Body of pancreas (tissue), 4 donors: Measurements from ENCODE around the gene COL6A2. TPM values are rescaled to one million over a fixed set of nuclear protein-coding genes. Genes with fewer than 3 reads are reported as not detected.

Experiments
- ATAC-seq: fragments of 150-250 bp; one replicate; pipeline ENCODE4 v1.9.1; 2016
- DNase-seq, 4 donors: peaks; one replicate each; pipeline ENCODE4 v3.0.0-alpha.2; 2019
- H3K27ac ChIP-seq, 4 donors: fragments of 200-600 bp; sonication (generic); 1 replicate in 3 of 4; 2 replicates in 1 of 4; pipeline versions ENCODE4 v1.5.1 to v1.6.1; 2016 to 2019; ENCODE audit warnings: mild to moderate bottlenecking in 1 of 4, mixed read lengths in 1 of 4, moderate library complexity in 1 of 4
- H3K27me3 ChIP-seq, 2 donors: fragments of 200-600 bp; sonication (generic); one replicate each; pipeline ENCODE4 v1.6.0; 2016; ENCODE audit warnings: mild to moderate bottlenecking in 1 of 2
- H3K36me3 ChIP-seq, 2 donors: fragments of 200-600 bp; sonication (generic); replicated peaks in 1 of 2; 2 replicates each; pipeline ENCODE4 v1.5.1; 2016; ENCODE audit warnings: low read depth in 2 of 2; ENCODE audit not compliant: insufficient read depth in 1 of 2
- H3K4me1 ChIP-seq: fragments of 200-600 bp; sonication (generic); one replicate; pipeline ENCODE4 v1.6.0; 2016
- H3K4me3 ChIP-seq, 2 donors: fragments of 200-600 bp; sonication (generic); 1 replicate in 1 of 2; 2 replicates in 1 of 2; pipeline ENCODE4 v1.5.1; 2016 to 2019
- H3K9me3 ChIP-seq, 3 donors: fragments of 200-600 bp; sonication (generic); 1 replicate in 2 of 3; 2 replicates in 1 of 3; pipeline ENCODE4 v1.5.1; 2016
- POLR2A ChIP-seq, 3 donors: fragments of 450-650 bp; IDR thresholded peaks; one replicate each; pipeline ENCODE4 v1.6.1; 2016; ENCODE audit warnings: antibody characterized with exemption in 3 of 3, mild to moderate bottlenecking in 2 of 3
- WGBS, 2 donors: methylation state at CpG; one replicate each; pipeline ENCODE4 v1.1.5; 2017; 5-methylcytosine and 5-hydroxymethylcytosine counted together
- intact Hi-C: fragments of 100-400 bp; cut with DNase I; formaldehyde crosslinking; loops from one replicate; pipeline ENCODE4 v1.15.1; 2023
- total RNA-seq, 2 donors: library from RNA; depleted of rRNA; stranded (reverse); fragments of >200 nt; gene quantifications; one replicate each; pipeline ENCODE4 v1.1.0, GENCODE V29; 2016
- TF ChIP-seq, protein P1 (sequence below), 7 experiments: fragments of 450-650 bp in 4 of 7; fragments of 200-600 bp in 3 of 7; sonication (generic) in 3 of 7; IDR thresholded peaks; one replicate each; pipeline ENCODE4 v1.5.1; 2016 to 2019; ENCODE audit warnings: antibody characterized with exemption in 7 of 7

The COL6A2 gene
- total RNA-seq, 2 donors from 2014 or later: 72.1 to 339 TPM

DNA sequence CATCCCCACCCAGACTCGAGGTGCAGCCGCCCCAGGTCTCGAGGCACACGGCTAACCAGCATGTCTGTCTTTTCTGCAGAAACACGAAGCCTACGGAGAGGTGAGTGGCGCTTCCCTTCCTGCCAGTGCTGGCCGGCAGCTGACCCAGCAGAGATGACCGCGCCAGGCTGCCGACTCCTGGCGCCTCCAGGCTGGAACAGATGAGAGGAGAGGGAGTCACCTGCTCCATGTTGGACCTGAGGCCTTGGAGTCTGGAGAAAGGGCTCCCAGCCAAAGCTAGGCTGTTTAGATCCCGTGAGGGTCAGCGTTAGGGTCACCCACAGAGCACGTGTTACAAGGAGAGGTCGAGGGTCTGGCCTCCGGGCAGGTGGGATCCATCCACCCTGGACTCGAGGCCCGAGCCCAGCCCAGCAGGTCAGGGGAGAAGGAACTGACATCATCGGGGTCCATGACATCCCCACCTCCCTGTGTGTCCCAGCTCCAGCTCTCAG, 14.9 kb downstream of the COL6A2 start:
- TF ChIP-seq, protein P1, sequence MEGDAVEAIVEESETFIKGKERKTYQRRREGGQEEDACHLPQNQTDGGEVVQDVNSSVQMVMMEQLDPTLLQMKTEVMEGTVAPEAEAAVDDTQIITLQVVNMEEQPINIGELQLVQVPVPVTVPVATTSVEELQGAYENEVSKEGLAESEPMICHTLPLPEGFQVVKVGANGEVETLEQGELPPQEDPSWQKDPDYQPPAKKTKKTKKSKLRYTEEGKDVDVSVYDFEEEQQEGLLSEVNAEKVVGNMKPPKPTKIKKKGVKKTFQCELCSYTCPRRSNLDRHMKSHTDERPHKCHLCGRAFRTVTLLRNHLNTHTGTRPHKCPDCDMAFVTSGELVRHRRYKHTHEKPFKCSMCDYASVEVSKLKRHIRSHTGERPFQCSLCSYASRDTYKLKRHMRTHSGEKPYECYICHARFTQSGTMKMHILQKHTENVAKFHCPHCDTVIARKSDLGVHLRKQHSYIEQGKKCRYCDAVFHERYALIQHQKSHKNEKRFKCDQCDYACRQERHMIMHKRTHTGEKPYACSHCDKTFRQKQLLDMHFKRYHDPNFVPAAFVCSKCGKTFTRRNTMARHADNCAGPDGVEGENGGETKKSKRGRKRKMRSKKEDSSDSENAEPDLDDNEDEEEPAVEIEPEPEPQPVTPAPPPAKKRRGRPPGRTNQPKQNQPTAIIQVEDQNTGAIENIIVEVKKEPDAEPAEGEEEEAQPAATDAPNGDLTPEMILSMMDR (IDR thresholded peaks at IDR 0.05): no peak
- TF ChIP-seq POLR2A (IDR thresholded peaks at IDR 0.05): no peak
- ATAC-seq (no peak), DNase-seq (peak in 1 of 4 donors; percentile 5)
- Histone ChIP-seq H3K4me1 (no peaks in the 10 kb centered on the region), H3K4me3 (no peak overlapping the region), H3K36me3 (no peaks in the 10 kb centered on the region), H3K9me3 (peaks cover 0 to 4% (median 0%) of the 10 kb centered on the region in 3 donors), H3K27ac (no peak overlapping the region), H3K27me3 (no peaks in the 10 kb centered on the region)
- intact Hi-C loops: no loop called here
- 75 to 82% methylated on average over 9 to 18 of the region's 20 CpGs for WGBS, 2 donors

DNA sequence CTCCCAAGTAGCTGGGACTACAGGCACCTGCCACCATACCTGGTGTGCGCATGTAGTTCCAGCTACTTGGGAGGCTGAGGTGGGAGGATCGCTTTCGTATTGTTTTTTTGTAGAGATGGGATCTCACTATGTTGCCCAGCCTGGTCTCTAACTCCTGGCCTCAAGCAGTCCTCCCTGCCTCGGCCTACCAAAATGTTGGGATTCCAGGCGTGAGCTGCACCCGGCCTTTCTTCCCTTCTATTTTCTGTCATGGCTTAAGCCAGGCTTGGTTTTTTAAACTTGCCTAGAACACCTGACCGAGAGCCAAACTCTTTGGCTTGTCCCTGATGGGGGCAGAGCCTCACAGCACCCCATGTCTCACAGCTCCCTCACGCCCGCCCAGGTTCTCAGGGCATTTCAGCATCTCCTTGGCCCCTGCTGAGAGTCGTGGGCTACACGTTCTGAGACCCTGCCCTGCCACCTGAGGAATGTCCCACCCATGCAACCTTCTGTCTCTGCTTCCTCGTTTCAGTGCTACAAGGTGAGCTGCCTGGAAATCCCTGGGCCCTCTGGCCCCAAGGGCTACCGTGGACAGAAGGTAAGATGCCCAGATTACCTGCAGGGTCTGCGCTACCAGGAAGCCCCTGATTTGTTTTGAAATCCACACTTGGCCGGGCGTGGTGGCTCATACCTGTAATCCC, 15.7 kb downstream of the COL6A2 start:
- peak in 2 of 4 donors; percentile 2 to 7 for DNase-seq
- peaks cover 0 to 4% (median 0%) of the 10 kb centered on the region in 3 donors for H3K9me3 ChIP-seq
- ATAC-seq: no peak
- intact Hi-C loops: no loop called here
- TF ChIP-seq POLR2A (IDR thresholded peaks at IDR 0.05): no peak
- TF ChIP-seq, protein P1 (IDR thresholded peaks at IDR 0.05): no peak
- no peak overlapping the region for H3K4me3 ChIP-seq
- no peaks in the 10 kb centered on the region for H3K36me3 ChIP-seq
- no peaks in the 10 kb centered on the region for H3K4me1 ChIP-seq
- H3K27me3 ChIP-seq: no peaks in the 10 kb centered on the region
- H3K27ac ChIP-seq: no peak overlapping the region
- WGBS, 2 donors: 84 to 88% methylated on average over 10 to 14 of the region's 16 CpGs

DNA sequence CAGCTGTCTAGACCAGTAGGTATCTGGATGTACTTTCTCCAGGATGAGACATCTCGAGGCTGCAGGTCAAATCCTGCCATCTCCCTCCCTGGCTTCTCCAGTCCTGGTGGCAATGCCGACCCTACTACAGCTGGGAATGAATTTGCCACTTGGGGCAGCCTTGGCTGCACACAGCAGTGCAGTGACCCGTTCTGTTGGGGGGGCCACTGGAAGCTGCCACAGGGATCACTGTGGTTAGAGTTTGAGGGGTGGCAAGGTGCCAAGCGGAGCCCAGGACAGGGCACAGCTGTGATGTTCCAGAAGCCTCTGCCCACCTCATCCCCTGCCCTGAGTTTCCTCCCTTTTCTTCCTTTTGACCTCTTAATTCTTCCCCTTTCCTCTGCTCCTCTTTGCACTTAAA, 17.1 kb downstream of the COL6A2 start:
- intact Hi-C loops: no loop called here
- ATAC-seq (no peak), DNase-seq (peak in 2 of 4 donors; percentile 5 to 8)
- 68 to 76% methylated on average over 3 to 4 of the region's 4 CpGs for WGBS, 2 donors
- no peak overlapping the region for H3K4me3 ChIP-seq
- no peaks in the 10 kb centered on the region for H3K4me1 ChIP-seq
- H3K27me3 ChIP-seq: no peaks in the 10 kb centered on the region
- H3K36me3 ChIP-seq: no peaks in the 10 kb centered on the region
- TF ChIP-seq, protein P1 (IDR thresholded peaks at IDR 0.05): no peak
- no peak for TF ChIP-seq POLR2A (IDR thresholded peaks at IDR 0.05)
- peaks cover 0 to 4% (median 0%) of the 10 kb centered on the region in 3 donors for H3K9me3 ChIP-seq
- no peak overlapping the region for H3K27ac ChIP-seq

DNA sequence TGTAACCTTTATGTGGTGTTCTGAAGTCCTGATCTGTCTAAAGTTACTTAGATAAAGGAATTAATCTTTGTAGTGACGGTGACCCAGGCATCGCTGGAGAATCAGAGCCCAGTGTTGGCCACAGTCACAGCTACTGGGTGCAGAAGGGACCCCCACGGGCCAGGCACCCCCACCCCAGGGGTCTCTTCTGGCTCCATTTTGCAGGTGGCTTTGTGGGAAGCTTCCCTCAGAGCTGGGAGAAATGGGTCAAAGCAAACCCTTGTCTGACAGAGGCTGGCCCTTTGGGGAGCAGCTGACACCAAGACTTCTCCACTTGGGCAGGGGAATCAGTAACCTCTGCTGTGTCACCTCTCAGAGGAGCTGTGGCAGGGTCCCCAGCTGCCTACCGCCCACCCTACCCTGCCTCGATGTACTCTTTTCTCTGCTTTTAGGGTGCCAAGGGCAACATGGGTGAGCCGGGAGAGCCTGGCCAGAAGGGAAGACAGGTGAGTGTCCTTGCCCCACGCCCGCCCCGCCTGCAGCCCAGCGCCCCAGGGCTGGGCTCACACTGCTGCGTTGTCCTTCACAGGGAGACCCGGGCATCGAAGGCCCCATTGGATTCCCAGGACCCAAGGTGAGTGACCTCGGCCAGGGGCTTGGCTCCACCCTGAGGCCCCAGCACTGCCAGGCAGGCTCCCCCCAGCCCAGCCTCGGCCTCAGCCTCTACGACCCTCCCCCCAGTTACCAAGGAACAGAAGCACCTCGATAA, 17.7 kb downstream of the COL6A2 start:
- H3K36me3 ChIP-seq: no peaks in the 10 kb centered on the region
- no peaks in the 10 kb centered on the region for H3K4me1 ChIP-seq
- ATAC-seq (no peak), DNase-seq (peak in 1 of 4 donors; percentile 1)
- TF ChIP-seq POLR2A (IDR thresholded peaks at IDR 0.05): no peak
- TF ChIP-seq, protein P1 (IDR thresholded peaks at IDR 0.05): no peak
- peaks cover 0 to 4% (median 0%) of the 10 kb centered on the region in 3 donors for H3K9me3 ChIP-seq
- no peak overlapping the region for H3K4me3 ChIP-seq
- intact Hi-C loops: no loop called here
- no peaks in the 10 kb centered on the region for H3K27me3 ChIP-seq
- WGBS, 2 donors: 77 to 80% methylated on average over 10 to 13 of the region's 17 CpGs
- no peak overlapping the region for H3K27ac ChIP-seq
